ENCODE measurements around the gene STUB1.

STUB1 gene

GRCh38 chr16:725463-726187 lies 45.4 kb downstream of the STUB1 start:
- no peak for DNase-seq

- DNase-seq: no peak
Observed at GRCh38 chr16:726188-726437, 45.9 kb downstream of the STUB1 start.

- peak; percentile 37 for DNase-seq
Observed at GRCh38 chr16:726438-727290, 46.5 kb downstream of the STUB1 start, which contains the start of the genes CCDC78 and HAGHL. Gene CCDC78 (minus strand): TSS chr16:726443. CDS start chr16:726367, 76 bp downstream. Gene HAGHL (plus strand): TSS chr16:727106. CDS start chr16:727510, 404 bp downstream.

- no peak for DNase-seq
Observed at GRCh38 chr16:727291-727977, 47.2 kb downstream of the STUB1 start.

GRCh38 chr16:728131-728889 lies 48.1 kb downstream of the STUB1 start:
- peak; percentile 76 for DNase-seq

GRCh38 chr16:728890-729744 lies 48.9 kb downstream of the STUB1 start:
- DNase-seq: no peak

- no peak for DNase-seq
Observed at GRCh38 chr16:729768-730665, 49.8 kb downstream of the STUB1 start.

GRCh38 chr16:730666-731509 lies 50.7 kb downstream of the STUB1 start:
- no peak for DNase-seq

GRCh38 chr16:732332-732731 lies 52.1 kb downstream of the STUB1 start:
- DNase-seq: no peak

All from fibroblast of skin of back (primary cell).